ENCODE data around the gene IL13. TPM values are rescaled to one million over a fixed set of nuclear protein-coding genes. Genes with fewer than 3 reads are reported as not detected.

Gene IL13
- total and polyA plus RNA-seq, 10 of the 15 experiments (the other 5 are each of a cell fraction or from before 2014, with no cell fraction given), result 0.06 to 0.40 (median 0.11) TPM; not detected in 6

DNA sequence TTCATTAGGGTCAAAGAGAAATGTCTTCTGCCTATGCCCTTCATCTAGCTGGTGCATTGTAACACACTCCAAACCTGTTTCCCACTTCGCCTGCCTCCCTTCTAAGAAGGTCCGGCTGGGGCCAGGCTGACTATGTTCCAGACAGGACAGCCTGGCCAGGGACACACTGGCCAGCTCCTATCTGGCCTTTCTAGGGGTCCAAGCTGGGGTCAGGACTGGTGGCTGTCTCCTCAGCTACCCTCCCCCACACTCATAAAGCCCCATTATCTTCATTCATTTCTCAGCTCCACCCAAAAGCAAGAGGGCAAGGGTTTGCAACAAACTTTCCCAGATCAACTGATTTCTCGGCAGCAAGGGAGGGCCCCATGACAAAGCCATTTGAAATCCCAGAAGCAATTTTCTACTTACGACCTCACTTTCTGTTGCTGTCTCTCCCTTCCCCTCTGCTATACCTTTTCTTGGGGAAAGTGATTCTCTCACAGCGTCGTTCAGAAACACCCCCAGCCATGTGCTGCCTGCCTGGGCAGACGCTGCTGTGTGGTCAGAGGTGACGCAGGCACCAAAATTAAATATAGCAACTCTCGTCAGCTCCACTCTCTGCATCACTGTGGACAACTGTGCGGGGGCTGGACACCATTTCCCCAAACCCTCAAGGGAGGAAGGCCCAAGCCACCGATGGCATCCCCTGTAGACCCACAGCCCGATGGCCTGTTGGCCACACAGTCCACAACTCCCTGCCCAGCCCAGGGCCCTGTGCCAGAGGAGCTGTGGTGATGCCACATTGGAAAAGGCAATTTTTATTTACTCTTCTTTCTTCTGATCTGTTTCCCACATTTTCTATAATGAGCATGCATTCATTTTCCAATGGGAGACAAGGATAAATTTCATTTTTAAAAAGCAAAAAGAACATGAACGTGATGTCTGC is 6.1 kb downstream of the IL13 start (continued):
- TF ChIP-seq, protein P1, sequence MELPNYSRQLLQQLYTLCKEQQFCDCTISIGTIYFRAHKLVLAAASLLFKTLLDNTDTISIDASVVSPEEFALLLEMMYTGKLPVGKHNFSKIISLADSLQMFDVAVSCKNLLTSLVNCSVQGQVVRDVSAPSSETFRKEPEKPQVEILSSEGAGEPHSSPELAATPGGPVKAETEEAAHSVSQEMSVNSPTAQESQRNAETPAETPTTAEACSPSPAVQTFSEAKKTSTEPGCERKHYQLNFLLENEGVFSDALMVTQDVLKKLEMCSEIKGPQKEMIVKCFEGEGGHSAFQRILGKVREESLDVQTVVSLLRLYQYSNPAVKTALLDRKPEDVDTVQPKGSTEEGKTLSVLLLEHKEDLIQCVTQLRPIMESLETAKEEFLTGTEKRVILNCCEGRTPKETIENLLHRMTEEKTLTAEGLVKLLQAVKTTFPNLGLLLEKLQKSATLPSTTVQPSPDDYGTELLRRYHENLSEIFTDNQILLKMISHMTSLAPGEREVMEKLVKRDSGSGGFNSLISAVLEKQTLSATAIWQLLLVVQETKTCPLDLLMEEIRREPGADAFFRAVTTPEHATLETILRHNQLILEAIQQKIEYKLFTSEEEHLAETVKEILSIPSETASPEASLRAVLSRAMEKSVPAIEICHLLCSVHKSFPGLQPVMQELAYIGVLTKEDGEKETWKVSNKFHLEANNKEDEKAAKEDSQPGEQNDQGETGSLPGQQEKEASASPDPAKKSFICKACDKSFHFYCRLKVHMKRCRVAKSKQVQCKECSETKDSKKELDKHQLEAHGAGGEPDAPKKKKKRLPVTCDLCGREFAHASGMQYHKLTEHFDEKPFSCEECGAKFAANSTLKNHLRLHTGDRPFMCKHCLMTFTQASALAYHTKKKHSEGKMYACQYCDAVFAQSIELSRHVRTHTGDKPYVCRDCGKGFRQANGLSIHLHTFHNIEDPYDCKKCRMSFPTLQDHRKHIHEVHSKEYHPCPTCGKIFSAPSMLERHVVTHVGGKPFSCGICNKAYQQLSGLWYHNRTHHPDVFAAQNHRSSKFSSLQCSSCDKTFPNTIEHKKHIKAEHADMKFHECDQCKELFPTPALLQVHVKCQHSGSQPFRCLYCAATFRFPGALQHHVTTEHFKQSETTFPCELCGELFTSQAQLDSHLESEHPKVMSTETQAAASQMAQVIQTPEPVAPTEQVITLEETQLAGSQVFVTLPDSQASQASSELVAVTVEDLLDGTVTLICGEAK (IDR thresholded peaks at IDR 0.05; ENCODE audit: borderline replicate concordance), result no peak; the same call in 1 of the 2 replicates
- TF ChIP-seq CREB1 (IDR thresholded peaks at IDR 0.05; ENCODE audit: low read depth) (no peak), NR2F1 (conservative IDR thresholded peaks at IDR 0.05) (peak; percentile 70), TCF12 (IDR thresholded peaks at IDR 0.05; ENCODE audit: low read depth, low read length) (peak; percentile 87), ZNF217 (IDR thresholded peaks at IDR 0.05) (no peak), RFX5 (IDR thresholded peaks at IDR 0.05; ENCODE audit: low read depth, low read length) (no peak), CHD4 (IDR thresholded peaks at IDR 0.05) (no peak), IKZF1 (conservative IDR thresholded peaks at IDR 0.05) (peak; percentile 97), WRNIP1 (IDR thresholded peaks at IDR 0.05; ENCODE audit: borderline replicate concordance, low read depth, low read length) (no peak; the same call in 1 of the 2 replicates), CEBPB (IDR thresholded peaks at IDR 0.05; ENCODE audit: borderline replicate concordance in 1 of 2, low read depth in 2 of 2, low read length in 2 of 2) (no peak), CHD2 (IDR thresholded peaks at IDR 0.05; ENCODE audit: borderline replicate concordance, low read depth, low read length) (peak; percentile 95), CBX5 (IDR thresholded peaks at IDR 0.05; ENCODE audit: low read depth) (no peak), JUND (IDR thresholded peaks at IDR 0.05; ENCODE audit: low read depth, low read length) (peak; percentile 79; the same call in 1 of the 2 replicates)
- TF ChIP-seq, protein P2, sequence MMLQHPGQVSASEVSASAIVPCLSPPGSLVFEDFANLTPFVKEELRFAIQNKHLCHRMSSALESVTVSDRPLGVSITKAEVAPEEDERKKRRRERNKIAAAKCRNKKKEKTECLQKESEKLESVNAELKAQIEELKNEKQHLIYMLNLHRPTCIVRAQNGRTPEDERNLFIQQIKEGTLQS (IDR thresholded peaks at IDR 0.05; ENCODE audit: borderline replicate concordance, extremely low read depth, low read depth, low read length), result no peak
- TF ChIP-seq, protein P3, sequence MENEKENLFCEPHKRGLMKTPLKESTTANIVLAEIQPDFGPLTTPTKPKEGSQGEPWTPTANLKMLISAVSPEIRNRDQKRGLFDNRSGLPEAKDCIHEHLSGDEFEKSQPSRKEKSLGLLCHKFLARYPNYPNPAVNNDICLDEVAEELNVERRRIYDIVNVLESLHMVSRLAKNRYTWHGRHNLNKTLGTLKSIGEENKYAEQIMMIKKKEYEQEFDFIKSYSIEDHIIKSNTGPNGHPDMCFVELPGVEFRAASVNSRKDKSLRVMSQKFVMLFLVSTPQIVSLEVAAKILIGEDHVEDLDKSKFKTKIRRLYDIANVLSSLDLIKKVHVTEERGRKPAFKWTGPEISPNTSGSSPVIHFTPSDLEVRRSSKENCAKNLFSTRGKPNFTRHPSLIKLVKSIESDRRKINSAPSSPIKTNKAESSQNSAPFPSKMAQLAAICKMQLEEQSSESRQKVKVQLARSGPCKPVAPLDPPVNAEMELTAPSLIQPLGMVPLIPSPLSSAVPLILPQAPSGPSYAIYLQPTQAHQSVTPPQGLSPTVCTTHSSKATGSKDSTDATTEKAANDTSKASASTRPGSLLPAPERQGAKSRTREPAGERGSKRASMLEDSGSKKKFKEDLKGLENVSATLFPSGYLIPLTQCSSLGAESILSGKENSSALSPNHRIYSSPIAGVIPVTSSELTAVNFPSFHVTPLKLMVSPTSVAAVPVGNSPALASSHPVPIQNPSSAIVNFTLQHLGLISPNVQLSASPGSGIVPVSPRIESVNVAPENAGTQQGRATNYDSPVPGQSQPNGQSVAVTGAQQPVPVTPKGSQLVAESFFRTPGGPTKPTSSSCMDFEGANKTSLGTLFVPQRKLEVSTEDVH (IDR thresholded peaks at IDR 0.05; ENCODE audit: low read depth, partially characterized antibody), result peak; percentile 88
- TF ChIP-seq, protein P4, sequence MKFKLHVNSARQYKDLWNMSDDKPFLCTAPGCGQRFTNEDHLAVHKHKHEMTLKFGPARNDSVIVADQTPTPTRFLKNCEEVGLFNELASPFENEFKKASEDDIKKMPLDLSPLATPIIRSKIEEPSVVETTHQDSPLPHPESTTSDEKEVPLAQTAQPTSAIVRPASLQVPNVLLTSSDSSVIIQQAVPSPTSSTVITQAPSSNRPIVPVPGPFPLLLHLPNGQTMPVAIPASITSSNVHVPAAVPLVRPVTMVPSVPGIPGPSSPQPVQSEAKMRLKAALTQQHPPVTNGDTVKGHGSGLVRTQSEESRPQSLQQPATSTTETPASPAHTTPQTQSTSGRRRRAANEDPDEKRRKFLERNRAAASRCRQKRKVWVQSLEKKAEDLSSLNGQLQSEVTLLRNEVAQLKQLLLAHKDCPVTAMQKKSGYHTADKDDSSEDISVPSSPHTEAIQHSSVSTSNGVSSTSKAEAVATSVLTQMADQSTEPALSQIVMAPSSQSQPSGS (IDR thresholded peaks at IDR 0.05; ENCODE audit: low read length), result no peak
- TF ChIP-seq, protein P5, sequence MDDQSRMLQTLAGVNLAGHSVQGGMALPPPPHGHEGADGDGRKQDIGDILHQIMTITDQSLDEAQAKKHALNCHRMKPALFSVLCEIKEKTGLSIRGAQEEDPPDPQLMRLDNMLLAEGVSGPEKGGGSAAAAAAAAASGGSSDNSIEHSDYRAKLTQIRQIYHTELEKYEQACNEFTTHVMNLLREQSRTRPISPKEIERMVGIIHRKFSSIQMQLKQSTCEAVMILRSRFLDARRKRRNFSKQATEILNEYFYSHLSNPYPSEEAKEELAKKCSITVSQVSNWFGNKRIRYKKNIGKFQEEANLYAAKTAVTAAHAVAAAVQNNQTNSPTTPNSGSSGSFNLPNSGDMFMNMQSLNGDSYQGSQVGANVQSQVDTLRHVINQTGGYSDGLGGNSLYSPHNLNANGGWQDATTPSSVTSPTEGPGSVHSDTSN (IDR thresholded peaks at IDR 0.05; ENCODE audit: insufficient replicate concordance, low read depth, low read length), result no peak

Data from GM12878 (cell line).